ENCODE measurements around the gene CDA.

CDA gene

GRCh38 chr1:20588634-20589225, at the start of gene CDA:
CDA (plus strand) TSS chr1:20589097; CDS start chr1:20589130, 33 bp downstream.
- H2AFZ ChIP-seq (ENCODE audit: low read depth, low read length, severe bottlenecking), result no peak within 1 kb of the TSS
- H4K20me1 ChIP-seq (ENCODE audit: low read depth, low read length), result no peaks in the 10 kb centered on the region
- H3K9me3 ChIP-seq (ENCODE audit: insufficient read depth, low read length), result no peaks in the 10 kb centered on the region
- no peaks in the 10 kb centered on the region for H3F3A ChIP-seq (ENCODE audit: insufficient read depth)
- no peak within 1 kb of the TSS for H3K4me3 ChIP-seq (ENCODE audit: insufficient read depth, low read length, poor library complexity, severe bottlenecking)
- H3K27ac ChIP-seq (ENCODE audit: low read depth, low read length), result no peak within 1 kb of the TSS
- no peaks in the 10 kb centered on the region for H3K9me2 ChIP-seq (replicated peaks; ENCODE audit: insufficient read depth, low read length)
- TF ChIP-seq EZH2phosphoT487 (conservative IDR thresholded peaks at IDR 0.05; ENCODE audit: low read length), result no peak
- TF ChIP-seq, protein P1, sequence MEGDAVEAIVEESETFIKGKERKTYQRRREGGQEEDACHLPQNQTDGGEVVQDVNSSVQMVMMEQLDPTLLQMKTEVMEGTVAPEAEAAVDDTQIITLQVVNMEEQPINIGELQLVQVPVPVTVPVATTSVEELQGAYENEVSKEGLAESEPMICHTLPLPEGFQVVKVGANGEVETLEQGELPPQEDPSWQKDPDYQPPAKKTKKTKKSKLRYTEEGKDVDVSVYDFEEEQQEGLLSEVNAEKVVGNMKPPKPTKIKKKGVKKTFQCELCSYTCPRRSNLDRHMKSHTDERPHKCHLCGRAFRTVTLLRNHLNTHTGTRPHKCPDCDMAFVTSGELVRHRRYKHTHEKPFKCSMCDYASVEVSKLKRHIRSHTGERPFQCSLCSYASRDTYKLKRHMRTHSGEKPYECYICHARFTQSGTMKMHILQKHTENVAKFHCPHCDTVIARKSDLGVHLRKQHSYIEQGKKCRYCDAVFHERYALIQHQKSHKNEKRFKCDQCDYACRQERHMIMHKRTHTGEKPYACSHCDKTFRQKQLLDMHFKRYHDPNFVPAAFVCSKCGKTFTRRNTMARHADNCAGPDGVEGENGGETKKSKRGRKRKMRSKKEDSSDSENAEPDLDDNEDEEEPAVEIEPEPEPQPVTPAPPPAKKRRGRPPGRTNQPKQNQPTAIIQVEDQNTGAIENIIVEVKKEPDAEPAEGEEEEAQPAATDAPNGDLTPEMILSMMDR (IDR thresholded peaks at IDR 0.05; ENCODE audit: insufficient read depth, low read length, poor library complexity, severe bottlenecking), result no peak
- no peak within 1 kb of the TSS for H3K9ac ChIP-seq (ENCODE audit: low read length)
- no peak within 1 kb of the TSS for H3K4me2 ChIP-seq (ENCODE audit: low read depth, low read length, poor library complexity, severe bottlenecking)
- no peaks in the 10 kb centered on the region for H3K36me3 ChIP-seq (ENCODE audit: low read length)
- H3K27me3 ChIP-seq (ENCODE audit: low read length), result no peaks in the 10 kb centered on the region
- H3K79me2 ChIP-seq (ENCODE audit: insufficient read depth, low read length), result no peaks in the 10 kb centered on the region

GRCh38 chr1:20540281-20540680, 48.6 kb upstream of the CDA start:
- no peak overlapping the region for H3K27ac ChIP-seq (ENCODE audit: low read depth, low read length)
- H2AFZ ChIP-seq (ENCODE audit: low read depth, low read length, severe bottlenecking), result no peak overlapping the region
- no peaks in the 10 kb centered on the region for H3F3A ChIP-seq (ENCODE audit: insufficient read depth)
- H3K79me2 ChIP-seq (ENCODE audit: insufficient read depth, low read length), result no peaks in the 10 kb centered on the region
- no peaks in the 10 kb centered on the region for H3K9me2 ChIP-seq (replicated peaks; ENCODE audit: insufficient read depth, low read length)
- no peaks in the 10 kb centered on the region for H4K20me1 ChIP-seq (ENCODE audit: low read depth, low read length)
- no peak overlapping the region for H3K9ac ChIP-seq (ENCODE audit: low read length)
- no peak overlapping the region for H3K4me2 ChIP-seq (ENCODE audit: low read depth, low read length, poor library complexity, severe bottlenecking)
- no peaks in the 10 kb centered on the region for H3K36me3 ChIP-seq (ENCODE audit: low read length)
- no peaks in the 10 kb centered on the region for H3K27me3 ChIP-seq (ENCODE audit: low read length)
- no peak overlapping the region for H3K4me3 ChIP-seq (ENCODE audit: insufficient read depth, low read length, poor library complexity, severe bottlenecking)
- H3K9me3 ChIP-seq (ENCODE audit: insufficient read depth, low read length), result no peaks in the 10 kb centered on the region
- TF ChIP-seq, protein P1 (IDR thresholded peaks at IDR 0.05; ENCODE audit: insufficient read depth, low read length, poor library complexity, severe bottlenecking), result no peak
- no peak for TF ChIP-seq EZH2phosphoT487 (conservative IDR thresholded peaks at IDR 0.05; ENCODE audit: low read length)

DNA sequence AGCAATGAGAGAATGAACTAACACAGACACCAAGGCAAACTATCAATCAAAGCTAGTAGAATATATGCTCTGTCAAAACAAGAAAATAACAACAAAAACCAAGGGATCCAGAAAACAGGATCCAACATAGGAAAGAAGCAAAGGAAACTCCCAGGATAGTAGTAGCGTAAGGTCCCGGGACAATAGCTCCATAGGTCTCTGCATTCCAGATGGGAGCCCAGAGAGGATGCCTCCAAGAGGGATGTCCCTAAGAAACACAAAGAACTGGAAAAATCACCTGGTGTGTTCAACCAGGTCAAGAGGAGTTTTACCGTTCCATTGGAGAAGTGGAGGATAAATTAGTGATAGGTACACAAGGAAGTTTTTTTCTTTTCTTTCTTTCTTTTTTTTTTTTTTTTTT, 42.3 kb upstream of the CDA start:
- no peaks in the 10 kb centered on the region for H3K36me3 ChIP-seq (ENCODE audit: low read length)
- H3F3A ChIP-seq (ENCODE audit: insufficient read depth), result no peaks in the 10 kb centered on the region
- H3K9ac ChIP-seq (ENCODE audit: low read length), result no peak overlapping the region
- H3K4me3 ChIP-seq (ENCODE audit: insufficient read depth, low read length, poor library complexity, severe bottlenecking), result no peak overlapping the region
- H3K4me2 ChIP-seq (ENCODE audit: low read depth, low read length, poor library complexity, severe bottlenecking), result no peak overlapping the region
- no peaks in the 10 kb centered on the region for H3K9me2 ChIP-seq (replicated peaks; ENCODE audit: insufficient read depth, low read length)
- no peak overlapping the region for H3K27ac ChIP-seq (ENCODE audit: low read depth, low read length)
- TF ChIP-seq, protein P1 (IDR thresholded peaks at IDR 0.05; ENCODE audit: insufficient read depth, low read length, poor library complexity, severe bottlenecking), result no peak
- TF ChIP-seq EZH2phosphoT487 (conservative IDR thresholded peaks at IDR 0.05; ENCODE audit: low read length), result no peak
- no peaks in the 10 kb centered on the region for H3K79me2 ChIP-seq (ENCODE audit: insufficient read depth, low read length)
- H2AFZ ChIP-seq (ENCODE audit: low read depth, low read length, severe bottlenecking), result no peak overlapping the region
- H3K9me3 ChIP-seq (ENCODE audit: insufficient read depth, low read length), result no peaks in the 10 kb centered on the region
- no peaks in the 10 kb centered on the region for H3K27me3 ChIP-seq (ENCODE audit: low read length)
- H4K20me1 ChIP-seq (ENCODE audit: low read depth, low read length), result no peaks in the 10 kb centered on the region

All from SU-DHL-6 (cell line).